H1 (cell line): Measurements from ENCODE around the gene UBE2E2. TPM values are rescaled to one million over a fixed set of nuclear protein-coding genes. Genes with fewer than 3 reads are reported as not detected.
A peak's percentile ranks its signal among the peaks of the same experiment; 100 is the strongest.

Experiments used
- CTCF ChIA-PET: fragments of 300-600 bp; sonication (Branson Sonifier 250); formaldehyde crosslinking; loops from one replicate; lab custom pipeline; 2021; ENCODE audit not compliant: partially characterized antibody; lab: Charles Lee
- POLR2A ChIA-PET: fragments of 300-600 bp; sonication (Branson Sonifier 250); formaldehyde crosslinking; loops from one replicate; lab custom pipeline; 2021; ENCODE audit warnings: inconsistent platforms; ENCODE audit not compliant: partially characterized antibody; lab: Charles Lee
- DNase-seq, 2 experiments: peaks; one replicate each; pipeline versions ENCODE4 v3.0.0 to v3.0.0-alpha.2; 2010 to 2022; ENCODE audit warnings: low spot score in 2 of 2, low read depth in 1 of 2, mixed read lengths in 1 of 2
- FAIRE-seq: peaks from 2 replicates; lab custom pipeline; 2011; peaks lifted over from hg19 to GRCh38; lab: Jason Lieb, UNC
- H2AFZ ChIP-seq: 2 replicates; pipeline ENCODE4 v1.8.1; 2012; ENCODE audit warnings: low read length, inconsistent platforms
- H2AK5ac ChIP-seq: 2 replicates; pipeline ENCODE4 v1.6.1; 2013; ENCODE audit warnings: low read depth, low read length
- H2BK120ac ChIP-seq: replicated peaks from 2 replicates; pipeline ENCODE3; 2013; ENCODE audit warnings: low read depth, low read length, inconsistent platforms
- H2BK12ac ChIP-seq: 2 replicates; pipeline ENCODE4 v1.6.1; 2013; ENCODE audit warnings: low read depth, low read length
- H2BK15ac ChIP-seq: 2 replicates; pipeline ENCODE4 v1.6.1; 2013; ENCODE audit warnings: low read length
- H2BK20ac ChIP-seq: 2 replicates; pipeline ENCODE4 v1.6.1; 2013; ENCODE audit warnings: low read length
- H2BK5ac ChIP-seq: 2 replicates; pipeline ENCODE4 v1.6.1; 2013; ENCODE audit warnings: low read depth, low read length
- H3K14ac ChIP-seq: 2 replicates; pipeline ENCODE4 v1.6.1; 2013; ENCODE audit warnings: inconsistent platforms; ENCODE audit not compliant: insufficient read length
- H3K18ac ChIP-seq: 2 replicates; pipeline ENCODE4 v1.6.1; 2013; ENCODE audit warnings: low read length; ENCODE audit errors: extremely low read depth
- H3K23ac ChIP-seq: 2 replicates; pipeline ENCODE4 v1.6.1; 2013; ENCODE audit warnings: inconsistent platforms; ENCODE audit not compliant: insufficient read length
- H3K23me2 ChIP-seq: 2 replicates; pipeline ENCODE4 v1.6.1; 2013; ENCODE audit warnings: low read depth, low read length
- H3K27ac ChIP-seq: 2 replicates; pipeline ENCODE4 v1.6.1; 2011; ENCODE audit warnings: low read depth, low read length, inconsistent platforms
- H3K27me3 ChIP-seq, 4 experiments: replicated peaks in 1 of 4; 1 replicate in 1 of 4; 2 replicates in 3 of 4; pipeline versions ENCODE4 v1.6.1 to v1.8.1; 2011 to 2013; ENCODE audit warnings: low read length in 3 of 4, mild to moderate bottlenecking in 3 of 4, inconsistent platforms in 2 of 4, mixed read lengths in 2 of 4, moderate library complexity in 1 of 4; ENCODE audit not compliant: control insufficient read depth in 3 of 4, insufficient read depth in 3 of 4; ENCODE audit errors: extremely low read depth in 1 of 4
- H3K36me3 ChIP-seq, 4 experiments: 2 replicates each; pipeline versions ENCODE4 v1.6.1 to v1.8.1; 2011 to 2013; ENCODE audit warnings: mild to moderate bottlenecking in 4 of 4, low read length in 3 of 4, moderate library complexity in 2 of 4, control low read depth in 1 of 4, inconsistent platforms in 1 of 4; ENCODE audit not compliant: insufficient read depth in 4 of 4, control insufficient read depth in 2 of 4
- H3K4ac ChIP-seq: replicated peaks from 2 replicates; pipeline ENCODE3; 2013; ENCODE audit warnings: low read length, low read depth, mixed read lengths, inconsistent platforms; ENCODE audit not compliant: insufficient read length
- H3K4me1 ChIP-seq, 4 experiments: replicated peaks in 1 of 4; 1 replicate in 1 of 4; 2 replicates in 3 of 4; pipeline versions ENCODE4 v1.6.1 to v1.8.1; 2011 to 2013; ENCODE audit warnings: low read length in 3 of 4, inconsistent platforms in 2 of 4, mixed read lengths in 1 of 4; ENCODE audit not compliant: insufficient read depth in 4 of 4, control insufficient read depth in 3 of 4
- H3K4me2 ChIP-seq, 2 experiments: 2 replicates each; pipeline versions ENCODE4 v1.6.1 to v1.8.1; 2011 to 2013; ENCODE audit warnings: low read depth in 2 of 2, low read length in 2 of 2, control low read depth in 1 of 2, inconsistent platforms in 1 of 2, mild to moderate bottlenecking in 1 of 2; ENCODE audit not compliant: insufficient read depth in 1 of 2
- H3K4me3 ChIP-seq, 4 experiments: fragments of 200-600, 300-600 bp in 1 of 4; sonication (generic), shearing (Covaris generic), sonication (Bioruptor Twin) in 1 of 4; 2 replicates each; pipeline versions ENCODE4 v1.5.1 to v1.8.1; 2011 to 2016; ENCODE audit warnings: low read length in 4 of 4, low read depth in 3 of 4, control low read depth in 2 of 4, inconsistent platforms in 2 of 4, mild to moderate bottlenecking in 2 of 4, mixed read lengths in 1 of 4, moderate library complexity in 1 of 4; ENCODE audit not compliant: insufficient read depth in 2 of 4; ENCODE audit errors: extremely low read depth in 1 of 4
- H3K56ac ChIP-seq: replicated peaks from 2 replicates; pipeline ENCODE3; 2013; ENCODE audit warnings: low read depth, mild to moderate bottlenecking, mixed read lengths, low read length, inconsistent platforms; ENCODE audit not compliant: insufficient read length
- H3K79me1 ChIP-seq: 2 replicates; pipeline ENCODE4 v1.6.1; 2013; ENCODE audit warnings: low read depth, low read length, control low read depth
- H3K79me2 ChIP-seq, 2 experiments: 2 replicates each; pipeline versions ENCODE4 v1.6.1 to v1.8.1; 2012 to 2013; ENCODE audit warnings: low read length in 2 of 2, mild to moderate bottlenecking in 2 of 2, inconsistent platforms in 1 of 2; ENCODE audit not compliant: insufficient read depth in 2 of 2, control insufficient read depth in 1 of 2
- H3K9ac ChIP-seq, 4 experiments: replicated peaks in 1 of 4; 1 replicate in 1 of 4; 2 replicates in 3 of 4; pipeline versions ENCODE4 v1.6.1 to v1.8.1; 2011 to 2013; ENCODE audit warnings: low read depth in 3 of 4, low read length in 3 of 4, control low read depth in 2 of 4, mild to moderate bottlenecking in 2 of 4, moderate library complexity in 2 of 4, inconsistent platforms in 1 of 4; ENCODE audit errors: extremely low read depth in 1 of 4
- H3K9me3 ChIP-seq, 2 experiments: 2 replicates each; pipeline versions ENCODE4 v1.6.1 to v1.8.1; 2012 to 2013; ENCODE audit warnings: mild to moderate bottlenecking in 2 of 2, moderate library complexity in 2 of 2, control low read depth in 1 of 2, inconsistent platforms in 1 of 2, low read depth in 1 of 2, low read length in 1 of 2, mixed read lengths in 1 of 2; ENCODE audit not compliant: insufficient read depth in 2 of 2
- H4K20me1 ChIP-seq, 2 experiments: replicated peaks in 1 of 2; 2 replicates each; pipeline versions ENCODE3 to v1.8.1; 2011 to 2013; ENCODE audit warnings: inconsistent platforms in 2 of 2, low read length in 2 of 2, mild to moderate bottlenecking in 1 of 2; ENCODE audit not compliant: insufficient read depth in 2 of 2, control insufficient read depth in 1 of 2
- H4K5ac ChIP-seq: 2 replicates; pipeline ENCODE4 v1.6.1; 2013; ENCODE audit warnings: low read length, low read depth, mixed read lengths, inconsistent platforms; ENCODE audit not compliant: insufficient read length
- H4K8ac ChIP-seq: 2 replicates; pipeline ENCODE4 v1.8.0; 2013; ENCODE audit warnings: mild to moderate bottlenecking, moderate library complexity, low read length, inconsistent platforms; ENCODE audit not compliant: insufficient read depth; ENCODE audit errors: extremely low read depth
- H4K91ac ChIP-seq: replicated peaks from 2 replicates; pipeline ENCODE3; 2013; ENCODE audit warnings: low read length, mixed read lengths, inconsistent platforms; ENCODE audit not compliant: insufficient read length
- CTBP2 ChIP-seq: IDR thresholded peaks from 2 replicates; pipeline ENCODE4 v1.7.0; 2011; ENCODE audit warnings: borderline replicate concordance, mild to moderate bottlenecking, moderate library complexity, mixed read lengths, low read length; ENCODE audit not compliant: insufficient read depth, insufficient read length
- WGBS, 2 experiments: shearing (Covaris generic) in 1 of 2; methylation state at CpG; one replicate each; pipeline versions ENCODE4 v1.1.6 to v1.1.7; 2013 to 2015; ENCODE audit warnings: low lambda C conversion rate in 2 of 2, mixed read lengths in 2 of 2, inconsistent platforms in 1 of 2, low coverage in 1 of 2, missing lambda C conversion rate in 1 of 2; ENCODE audit not compliant: insufficient replicate concordance in 2 of 2, insufficient coverage in 1 of 2, insufficient read length in 1 of 2; ENCODE audit errors: extremely low coverage in 1 of 2, missing lambda C conversion rate in 1 of 2; 5-methylcytosine and 5-hydroxymethylcytosine counted together
- polyA plus RNA-seq, 7 experiments: library from polyadenylated mRNA; depleted of rRNA in 3 of 7; stranded (reverse) in 5 of 7; unstranded in 2 of 7; fragments of >200 nt in 5 of 7; fragments of 200-250 nt in 2 of 7; gene quantifications; 1 replicate in 5 of 7; 2 replicates in 1 of 7; 4 replicates in 1 of 7; pipeline versions ENCODE4 v1.2.1 to v1.2.3, GENCODE V29; 2011 to 2013; ENCODE audit warnings: missing spikeins in 2 of 7, mixed read lengths in 2 of 7
- total RNA-seq: library from RNA; stranded (reverse); fragmentation: NEBNext Ultra II Directional; extraction: Animal tissue kit (Norgen Biotek cat#: 25700); gene quantifications from 2 replicates; pipeline ENCODE4 v1.2.1, GENCODE V29; 2021

Gene UBE2E2
- total and polyA plus RNA-seq, 2 of the 8 experiments (the other 6 are each of a cell fraction or from before 2014, with no cell fraction given) = 57.6 to 70.6 TPM

GRCh38 chr3:23246651-23247050 lies 43.5 kb downstream of the UBE2E2 start:
- H3K4ac ChIP-seq = peak overlapping the region; percentile 76
- no peak overlapping the region for H3K9ac ChIP-seq
- CTCF ChIA-PET = interaction anchor here (0.7 kb wide), 2 partner anchors 12 to 89 kb away, joined by 3 read pairs; no protein-coding TSS in a partner anchor

More at GRCh38 chr3:23246651-23247050, 43.5 kb downstream of the UBE2E2 start:
- no peaks in the 10 kb centered on the region for H3K9me3 ChIP-seq
- no peak overlapping the region for H2BK120ac ChIP-seq
- peaks cover 2% of the 10 kb centered on the region; the same call in 1 of the 2 replicates for H3K79me1 ChIP-seq
- H4K91ac ChIP-seq = no peak overlapping the region
- peaks cover 0 to 1% of the 10 kb centered on the region in 2 experiments for H4K20me1 ChIP-seq
- POLR2A ChIA-PET = no interaction called here
- H3K36me3 ChIP-seq = no peaks in the 10 kb centered on the region
- peaks cover 0 to 3% (median 0%) of the 10 kb centered on the region in 4 experiments; a peak in 1 of 7 replicates for H3K4me1 ChIP-seq
- H2BK20ac ChIP-seq = no peak overlapping the region
- H2BK15ac ChIP-seq = no peak overlapping the region
- peaks cover 0 to 56% of the 10 kb centered on the region in 2 experiments; a peak in 2 of 4 replicates for H3K79me2 ChIP-seq
- H3K4me2 ChIP-seq = no peak overlapping the region
- no peak overlapping the region for H3K18ac ChIP-seq
- no peak for DNase-seq
- H2AFZ ChIP-seq = no peak overlapping the region
- 78% methylated on average over 3 of the region's 3 CpGs; no CpG with 5 or more reads in 1 of the 2 experiments for WGBS, 2 experiments
- H2AK5ac ChIP-seq = no peak overlapping the region
- no peak for TF ChIP-seq CTBP2
- H2BK5ac ChIP-seq = no peak overlapping the region
- FAIRE-seq = no peak
- H2BK12ac ChIP-seq = no peak overlapping the region
- H3K14ac ChIP-seq = no peak overlapping the region
- H3K23ac ChIP-seq = no peak overlapping the region
- H3K23me2 ChIP-seq = no peaks in the 10 kb centered on the region
- no peak overlapping the region for H3K4me3 ChIP-seq
- H3K56ac ChIP-seq = no peak overlapping the region
- H4K8ac ChIP-seq = no peak overlapping the region
- no peaks in the 10 kb centered on the region for H3K27me3 ChIP-seq
- no peak overlapping the region for H3K27ac ChIP-seq
- H4K5ac ChIP-seq = no peak overlapping the region
